GM12878 (cell line): ENCODE data around the gene FAM193A. TPM values are rescaled to one million over a fixed set of nuclear protein-coding genes. Genes with fewer than 3 reads are reported as not detected.

Experiments
- ATAC-seq: fragments of 200-7000 bp; cut with Tn5 transposase; 3 replicates; pipeline ENCODE4 v1.9.1; 2020; ENCODE audit warnings: mild to moderate bottlenecking, moderate library complexity
- BruUV-seq: library from RNA; stranded (reverse); fragments of 400-500 nt; replicated peaks from 2 replicates; lab custom pipeline; 2021; lab: Mats Ljungman, UMichigan
- CTCF ChIA-PET: fragments of 300-600 bp; sonication (Branson Sonifier 250); formaldehyde crosslinking; extraction: SDS; loops from one replicate; lab custom pipeline; 2021; ENCODE audit warnings: inconsistent platforms; lab: Yijun Ruan, JAX
- POLR2A ChIA-PET: fragments of 350-600 bp; formaldehyde crosslinking; extraction: SDS; loops from one replicate; lab custom pipeline; 2021; ENCODE audit warnings: inconsistent platforms; lab: Charles Lee
- RAD21 ChIA-PET: fragments of 300-600 bp; sonication (Branson Sonifier 250); formaldehyde crosslinking; loops from one replicate; lab custom pipeline; 2023; ENCODE audit warnings: antibody characterized with exemption; ENCODE audit not compliant: unreplicated experiment; lab: Charles Lee
- SMC1A ChIA-PET: fragments of 300-600 bp; sonication (Branson Sonifier 250); formaldehyde crosslinking; loops from one replicate; lab custom pipeline; 2023; ENCODE audit not compliant: unreplicated experiment, uncharacterized antibody; lab: Charles Lee
- DNase-seq: peaks from one replicate; pipeline ENCODE4 v3.0.0-alpha.2; 2011; ENCODE audit warnings: low read depth, low spot score
- FAIRE-seq: peaks from 3 replicates; lab custom pipeline; 2011; peaks lifted over from hg19 to GRCh38; lab: Jason Lieb, UNC
- H2AFZ ChIP-seq: 2 replicates; pipeline ENCODE4 v1.6.0; 2011; ENCODE audit warnings: low read depth, low read length, control low read depth; ENCODE audit not compliant: control insufficient read depth
- H3K27ac ChIP-seq: 2 replicates; pipeline ENCODE4 v1.5.1; 2011; ENCODE audit warnings: control low read depth; ENCODE audit not compliant: control insufficient read depth, insufficient read depth
- H3K27me3 ChIP-seq, 2 experiments: replicated peaks in 1 of 2; 2 replicates each; pipeline versions ENCODE4 v1.6.0 to v1.6.1; 2011; ENCODE audit warnings: low read length in 1 of 2; ENCODE audit not compliant: control insufficient read depth in 2 of 2, insufficient read depth in 2 of 2
- H3K36me3 ChIP-seq, 2 experiments: 2 replicates each; pipeline ENCODE4 v1.5.1; 2011; ENCODE audit warnings: low read length in 1 of 2; ENCODE audit not compliant: control insufficient read depth in 2 of 2, insufficient read depth in 2 of 2
- H3K4me1 ChIP-seq: 2 replicates; pipeline ENCODE4 v1.6.1; 2011; ENCODE audit warnings: mild to moderate bottlenecking, low read length, moderate library complexity, mixed read lengths; ENCODE audit not compliant: control insufficient read depth, insufficient read depth
- H3K4me2 ChIP-seq: 2 replicates; pipeline ENCODE4 v1.6.0; 2011; ENCODE audit warnings: control low read depth; ENCODE audit not compliant: control insufficient read depth, insufficient read depth
- H3K4me3 ChIP-seq: fragments of 200-600 bp; sonication (generic); 2 replicates; pipeline ENCODE4 v1.5.1; 2016
- H3K79me2 ChIP-seq: 2 replicates; pipeline ENCODE4 v1.6.0; 2011; ENCODE audit warnings: low read length; ENCODE audit not compliant: control insufficient read depth, insufficient read depth
- H3K9ac ChIP-seq: 2 replicates; pipeline ENCODE4 v1.8.0; 2011; ENCODE audit warnings: low read length, control low read depth, mixed read lengths; ENCODE audit not compliant: control insufficient read depth, insufficient read depth
- H3K9me3 ChIP-seq: replicated peaks from 3 replicates; pipeline ENCODE4 v1.5.1; 2011; ENCODE audit warnings: mild to moderate bottlenecking, low read length; ENCODE audit not compliant: control insufficient read depth, insufficient read depth
- H4K20me1 ChIP-seq: 2 replicates; pipeline ENCODE4 v1.6.0; 2011; ENCODE audit not compliant: control insufficient read depth, insufficient read depth
- CEBPZ ChIP-seq: fragments of 150-350 bp; IDR thresholded peaks from 2 replicates; pipeline ENCODE4 v1.6.1; 2016; ENCODE audit warnings: low read depth, low read length
- CHD1 ChIP-seq: IDR thresholded peaks from 2 replicates; pipeline ENCODE4 v1.6.1; 2012; ENCODE audit warnings: low read depth, low read length, improper control_type of control experiment
- CHD4 ChIP-seq: fragments of 200-600 bp; sonication (generic); IDR thresholded peaks from 2 replicates; pipeline ENCODE4 v1.6.1; 2016; ENCODE audit warnings: mild to moderate bottlenecking
- EED ChIP-seq: sonication (generic); IDR thresholded peaks from 2 replicates; pipeline ENCODE4 v1.6.1; 2016; ENCODE audit warnings: antibody characterized with exemption, low read depth
- HDAC6 ChIP-seq: fragments of 200-600 bp; sonication (generic); IDR thresholded peaks from one replicate; pipeline ENCODE4 v1.8.0; 2017; ENCODE audit warnings: antibody characterized with exemption; ENCODE audit not compliant: unreplicated experiment
- HDGF ChIP-seq: fragments of 450-650 bp; IDR thresholded peaks from 2 replicates; pipeline ENCODE4 v1.6.1; 2016; ENCODE audit warnings: antibody characterized with exemption
- IRF4 ChIP-seq: IDR thresholded peaks from 2 replicates; pipeline ENCODE4 v1.6.1; 2011; ENCODE audit warnings: low read depth, low read length
- LARP7 ChIP-seq: fragments of 450-650 bp; IDR thresholded peaks from 2 replicates; pipeline ENCODE4 v1.6.1; 2017; ENCODE audit warnings: mild to moderate bottlenecking
- NR2C2 ChIP-seq: IDR thresholded peaks from 2 replicates; pipeline ENCODE4 v1.6.1; 2011; ENCODE audit warnings: borderline replicate concordance, low read depth; ENCODE audit not compliant: control insufficient read depth, insufficient read length
- RB1 ChIP-seq: fragments of 450-650 bp; formaldehyde crosslinking; IDR thresholded peaks from 2 replicates; pipeline ENCODE4 v1.6.1; 2017; ENCODE audit warnings: mild to moderate bottlenecking, borderline replicate concordance
- SMARCA5 ChIP-seq: fragments of 450-650 bp; IDR thresholded peaks from 2 replicates; pipeline ENCODE4 v1.6.1; 2017; ENCODE audit warnings: mild to moderate bottlenecking
- TAF1 ChIP-seq: IDR thresholded peaks from 2 replicates; pipeline ENCODE4 v1.6.1; 2011; ENCODE audit warnings: mild to moderate bottlenecking, low read depth, low read length, borderline replicate concordance
- USF2 ChIP-seq: IDR thresholded peaks from 2 replicates; pipeline ENCODE4 v1.6.1; 2011; ENCODE audit warnings: low read depth, low read length, improper control_type of control experiment, borderline replicate concordance
- ZNF207 ChIP-seq: fragments of 450-650 bp; IDR thresholded peaks from 2 replicates; pipeline ENCODE4 v1.6.1; 2014; ENCODE audit warnings: antibody characterized with exemption, mild to moderate bottlenecking, borderline replicate concordance
- WGBS: methylation state at CpG from one replicate; pipeline ENCODE4 v1.1.6; 2016; ENCODE audit warnings: low lambda C conversion rate; ENCODE audit not compliant: insufficient replicate concordance, insufficient coverage; ENCODE audit errors: missing lambda C conversion rate; 5-methylcytosine and 5-hydroxymethylcytosine counted together
- in situ Hi-C: fragments of 300-500 bp; cut with MboI; formaldehyde crosslinking; loops from 9 replicates; pipeline ENCODE4 v1.14.3; 2018; ENCODE audit warnings: mixed read lengths
- intact Hi-C: fragments of 100-400 bp; cut with micrococcal nuclease; formaldehyde crosslinking; loops from one replicate; pipeline ENCODE4 v1.14.2; 2022; ENCODE audit not compliant: unreplicated experiment
- polyA plus RNA-seq, 11 experiments: library from polyadenylated mRNA; depleted of rRNA in 4 of 11; unstranded in 6 of 11; stranded (reverse) in 5 of 11; fragments of >200 nt; fragmentation: Nextera tagmentation in 4 of 11; fragmentation: Illumina TruSeq in 1 of 11; extraction: Ambion mirVana in 4 of 11; extraction: Trizol in 1 of 11; gene quantifications; 1 replicate in 1 of 11; 2 replicates in 10 of 11; pipeline versions ENCODE4 v1.2.1 to v1.2.3, GENCODE V29; 2011 to 2016; ENCODE audit warnings: inconsistent platforms in 2 of 11, missing spikeins in 2 of 11, low read depth in 1 of 11
- total RNA-seq, 4 experiments: library from RNA; depleted of rRNA in 3 of 4; stranded (reverse); fragments of >200 nt in 3 of 4; fragmentation: Illumina TruSeq in 1 of 4; extraction: Trizol in 1 of 4; gene quantifications; 2 replicates each; pipeline versions ENCODE4 v1.2.1 to v1.2.3, GENCODE V29; 2013 to 2021
- TF ChIP-seq, protein P1 (sequence below): fragments of 450-650 bp; IDR thresholded peaks from 2 replicates; pipeline ENCODE4 v1.6.1; 2017; ENCODE audit warnings: mild to moderate bottlenecking

Gene FAM193A
- total and polyA plus RNA-seq, 10 of the 15 experiments (the other 5 are each of a cell fraction or from before 2014, with no cell fraction given), result 0.52 to 23.3 (median 7.4) TPM

DNA sequence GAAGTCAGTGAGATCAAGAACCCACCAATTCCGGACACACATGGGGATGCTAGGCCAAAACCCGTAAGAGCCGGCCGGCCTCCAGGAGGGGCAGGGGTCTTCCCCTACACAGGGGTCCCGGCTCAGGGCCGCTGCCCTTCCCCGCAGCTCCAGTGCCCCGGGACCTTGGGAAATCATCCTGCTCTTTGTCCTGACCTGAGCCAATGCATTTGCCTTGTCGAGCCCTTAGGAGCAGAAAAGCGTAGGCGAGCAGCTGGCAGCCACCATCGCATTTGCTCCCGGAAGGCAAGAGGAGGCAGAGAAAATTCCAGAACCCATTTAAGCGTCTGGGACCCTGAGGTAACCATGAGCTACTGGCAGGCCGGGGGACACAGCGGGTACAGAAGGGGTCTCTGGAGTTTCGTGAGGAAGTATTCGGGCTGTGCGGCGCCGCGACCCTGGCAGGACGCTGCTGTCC is 227.1 kb downstream of the FAM193A start:
- ATAC-seq (no peak), DNase-seq (no peak), FAIRE-seq (no peak)
- TF ChIP-seq HDGF, result no peak
- TF ChIP-seq EED, result no peak
- no peak for TF ChIP-seq CHD1
- no peak for TF ChIP-seq USF2
- no peak for TF ChIP-seq LARP7
- TF ChIP-seq, protein P1, sequence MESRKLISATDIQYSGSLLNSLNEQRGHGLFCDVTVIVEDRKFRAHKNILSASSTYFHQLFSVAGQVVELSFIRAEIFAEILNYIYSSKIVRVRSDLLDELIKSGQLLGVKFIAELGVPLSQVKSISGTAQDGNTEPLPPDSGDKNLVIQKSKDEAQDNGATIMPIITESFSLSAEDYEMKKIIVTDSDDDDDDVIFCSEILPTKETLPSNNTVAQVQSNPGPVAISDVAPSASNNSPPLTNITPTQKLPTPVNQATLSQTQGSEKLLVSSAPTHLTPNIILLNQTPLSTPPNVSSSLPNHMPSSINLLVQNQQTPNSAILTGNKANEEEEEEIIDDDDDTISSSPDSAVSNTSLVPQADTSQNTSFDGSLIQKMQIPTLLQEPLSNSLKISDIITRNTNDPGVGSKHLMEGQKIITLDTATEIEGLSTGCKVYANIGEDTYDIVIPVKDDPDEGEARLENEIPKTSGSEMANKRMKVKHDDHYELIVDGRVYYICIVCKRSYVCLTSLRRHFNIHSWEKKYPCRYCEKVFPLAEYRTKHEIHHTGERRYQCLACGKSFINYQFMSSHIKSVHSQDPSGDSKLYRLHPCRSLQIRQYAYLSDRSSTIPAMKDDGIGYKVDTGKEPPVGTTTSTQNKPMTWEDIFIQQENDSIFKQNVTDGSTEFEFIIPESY, result no peak
- TF ChIP-seq CEBPZ, result no peak
- no peak for TF ChIP-seq SMARCA5
- TF ChIP-seq TAF1, result no peak
- no peak for TF ChIP-seq NR2C2
- no peak for TF ChIP-seq HDAC6
- no peak for TF ChIP-seq IRF4
- no peak for TF ChIP-seq CHD4
- no peak for TF ChIP-seq ZNF207
- TF ChIP-seq RB1, result no peak
- Histone ChIP-seq H3K79me2 (no peaks in the 10 kb centered on the region), H3K4me3 (peak overlapping the region; percentile 64; the same call in 1 of the 2 replicates), H3K27me3 (no peaks in the 10 kb centered on the region), H3K9me3 (no peaks in the 10 kb centered on the region), H2AFZ (peak overlapping the region; percentile 80), H3K36me3 (no peaks in the 10 kb centered on the region), H3K27ac (no peak overlapping the region), H3K4me1 (peaks cover 11% of the 10 kb centered on the region), H4K20me1 (no peaks in the 10 kb centered on the region), H3K4me2 (peak overlapping the region; percentile 88), H3K9ac (no peak overlapping the region)
- 65% methylated on average over 22 of the region's 23 CpGs for WGBS
- BruUV-seq, result no TSS peak
- POLR2A ChIA-PET, result interaction anchor here (0.9 to 1.0 kb wide), 2 partner anchors 18 to 22 kb away, joined by 3 to 5 read pairs; no protein-coding TSS in a partner anchor
- SMC1A ChIA-PET, result interaction anchor here (0.6 to 2.8 kb wide), 14 partner anchors 15 to 226 kb away, joined by 3 to 9 read pairs (median 4); partner anchors contain the start of genes GRK4 and NOP14
- CTCF ChIA-PET, result interaction anchor here (0.6 to 3.5 kb wide), 19 partner anchors 13 to 215 kb away, joined by 3 to 22 read pairs (median 4); no protein-coding TSS in a partner anchor
- in situ Hi-C loops, result loop anchor here (25.0 kb wide), 1 partner anchor 174 kb away; no protein-coding TSS in a partner anchor
- RAD21 ChIA-PET, result interaction anchor here (0.6 to 3.8 kb wide), 13 partner anchors 11 to 276 kb away, joined by 3 to 21 read pairs (median 5); partner anchors contain the start of genes GRK4 and NOP14
- intact Hi-C loops, result loop anchor here (5.0 to 10.0 kb wide), 4 partner anchors 49 to 281 kb away; partner anchors contain the start of genes GRK4 and NOP14
